ENCODE measurements around the gene ICAM1. TPM values are rescaled to one million over a fixed set of nuclear protein-coding genes. Genes with fewer than 3 reads are reported as not detected.

Gene ICAM1
- total RNA-seq, 2 experiments from 2014 or later, result 35.5 to 37.2 TPM

- ChIA-PET POLR2A (interaction anchor here (1.0 to 1.9 kb wide), 5 partner anchors 17 to 210 kb away, joined by 3 to 6 read pairs (median 5); partner anchors contain the start of genes DNMT1 and PPAN), CTCF (no interaction called here)
- Mint-ChIP-seq H3K27me3 (no peaks in the 10 kb centered on the region), H3K36me3 (ENCODE audit: low read depth) (peaks cover 43% of the 10 kb centered on the region), H3K9me3 (no peaks in the 10 kb centered on the region), H3K4me1 (ENCODE audit: low read depth) (peaks cover 23% of the 10 kb centered on the region), H3K27ac (peak overlapping the region; percentile 95), H3K4me3 (peak overlapping the region; percentile 93)
- no peak for ATAC-seq
- no peak for TF ChIP-seq CTCF (IDR thresholded peaks at IDR 0.05)
- intact Hi-C loops (cut with micrococcal nuclease), result loop anchor here (5.0 kb wide), 1 partner anchor 55 kb away; no protein-coding TSS in a partner anchor
- no peak for DNase-seq
Measured at GRCh38 chr19:10252707-10253106, 18.2 kb upstream of the ICAM1 start.

DNA sequence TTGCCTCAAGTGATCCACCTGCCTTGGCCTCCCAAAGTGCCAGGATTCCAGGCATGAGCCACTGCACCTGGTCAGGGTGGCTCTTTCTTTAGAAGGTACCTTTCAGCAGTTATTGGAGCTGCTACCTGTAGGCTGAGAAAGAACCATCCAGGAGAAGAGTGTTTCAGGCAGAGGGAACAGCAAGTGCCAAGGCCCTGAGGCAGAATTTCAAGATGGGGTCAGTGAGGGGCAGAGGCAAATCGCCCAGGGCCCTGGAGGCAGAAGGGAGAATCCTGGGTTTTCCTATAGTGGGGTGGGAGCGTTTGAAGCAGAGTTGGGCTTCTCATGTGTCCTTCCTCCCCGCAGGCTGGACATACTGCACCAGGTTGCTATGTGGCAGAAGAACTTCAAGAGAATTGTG lies 16.7 kb upstream of the ICAM1 start:
- Mint-ChIP-seq H3K4me1 (ENCODE audit: low read depth) (peaks cover 33% of the 10 kb centered on the region), H3K27ac (peak overlapping the region; percentile 30), H3K27me3 (no peaks in the 10 kb centered on the region), H3K4me3 (peak overlapping the region; percentile 93), H3K9me3 (no peaks in the 10 kb centered on the region), H3K36me3 (ENCODE audit: low read depth) (peaks cover 57% of the 10 kb centered on the region)
- DNase-seq (no peak), ATAC-seq (no peak)
- intact Hi-C loops (cut with micrococcal nuclease), result loop anchor here (5.0 kb wide), 1 partner anchor 57 kb away; no protein-coding TSS in a partner anchor
- CTCF ChIA-PET, result interaction anchor here (1.5 kb wide), 1 partner anchor 138 kb away, joined by 3 read pairs; no protein-coding TSS in a partner anchor
- no peak for TF ChIP-seq CTCF (IDR thresholded peaks at IDR 0.05)
- POLR2A ChIA-PET, result interaction anchor here (1.0 to 1.1 kb wide), 3 partner anchors 10 to 141 kb away, joined by 3 to 4 read pairs (median 3); partner anchors contain the start of gene ICAM1

DNA sequence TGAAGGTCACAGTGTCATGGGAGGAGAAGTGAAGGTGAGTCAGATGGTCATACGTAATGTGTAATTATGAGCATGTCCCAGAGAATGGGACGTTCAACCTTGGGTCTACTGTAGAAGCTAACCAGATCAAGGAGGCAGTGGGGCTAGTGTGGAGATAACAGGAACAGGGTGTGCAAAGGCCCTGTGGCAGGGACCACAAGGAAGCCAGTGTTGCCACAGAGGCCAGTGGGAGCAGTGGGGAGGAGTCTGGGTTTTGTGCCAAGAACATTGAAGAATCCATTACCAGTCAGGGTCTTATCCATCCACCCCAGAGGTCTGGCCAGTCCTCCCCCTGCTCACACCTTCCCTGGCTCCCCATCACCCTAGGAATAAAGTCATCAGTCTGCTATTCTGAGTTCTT lies 15.6 kb upstream of the ICAM1 start:
- Mint-ChIP-seq H3K27ac (no peak overlapping the region), H3K4me1 (ENCODE audit: low read depth) (peaks cover 40% of the 10 kb centered on the region), H3K4me3 (no peak overlapping the region), H3K9me3 (no peaks in the 10 kb centered on the region), H3K36me3 (ENCODE audit: low read depth) (peaks cover 62% of the 10 kb centered on the region), H3K27me3 (no peaks in the 10 kb centered on the region)
- TF ChIP-seq CTCF (IDR thresholded peaks at IDR 0.05), result no peak
- DNase-seq (no peak), ATAC-seq (no peak)
- intact Hi-C loops (cut with micrococcal nuclease), result no loop called here
- ChIA-PET CTCF (interaction anchor here (8.6 kb wide), 1 partner anchor 131 kb away, joined by 168 read pairs; no protein-coding TSS in a partner anchor), POLR2A (interaction anchor here (1.1 kb wide), 2 partner anchors 15 to 142 kb away, joined by 3 to 4 read pairs; partner anchors contain the start of gene ICAM1)

- Mint-ChIP-seq H3K4me1 (ENCODE audit: low read depth) (peaks cover 43% of the 10 kb centered on the region), H3K4me3 (no peak overlapping the region), H3K36me3 (ENCODE audit: low read depth) (peaks cover 63% of the 10 kb centered on the region), H3K27me3 (no peaks in the 10 kb centered on the region), H3K27ac (no peak overlapping the region), H3K9me3 (no peaks in the 10 kb centered on the region)
- ATAC-seq (no peak), DNase-seq (no peak)
- ChIA-PET CTCF (interaction anchor here (1.3 to 8.6 kb wide), 2 partner anchors 15 to 129 kb away, joined by 3 to 168 read pairs; partner anchors contain the start of gene ICAM1), POLR2A (interaction anchor here (0.6 to 1.6 kb wide), 4 partner anchors 15 to 145 kb away, joined by 3 to 7 read pairs (median 3); partner anchors contain the start of genes ICAM1, P2RY11 and RAVER1)
- TF ChIP-seq CTCF (IDR thresholded peaks at IDR 0.05), result no peak
- intact Hi-C loops (cut with micrococcal nuclease), result no loop called here
Measured at GRCh38 chr19:10256551-10256950, 14.4 kb upstream of the ICAM1 start.

DNA sequence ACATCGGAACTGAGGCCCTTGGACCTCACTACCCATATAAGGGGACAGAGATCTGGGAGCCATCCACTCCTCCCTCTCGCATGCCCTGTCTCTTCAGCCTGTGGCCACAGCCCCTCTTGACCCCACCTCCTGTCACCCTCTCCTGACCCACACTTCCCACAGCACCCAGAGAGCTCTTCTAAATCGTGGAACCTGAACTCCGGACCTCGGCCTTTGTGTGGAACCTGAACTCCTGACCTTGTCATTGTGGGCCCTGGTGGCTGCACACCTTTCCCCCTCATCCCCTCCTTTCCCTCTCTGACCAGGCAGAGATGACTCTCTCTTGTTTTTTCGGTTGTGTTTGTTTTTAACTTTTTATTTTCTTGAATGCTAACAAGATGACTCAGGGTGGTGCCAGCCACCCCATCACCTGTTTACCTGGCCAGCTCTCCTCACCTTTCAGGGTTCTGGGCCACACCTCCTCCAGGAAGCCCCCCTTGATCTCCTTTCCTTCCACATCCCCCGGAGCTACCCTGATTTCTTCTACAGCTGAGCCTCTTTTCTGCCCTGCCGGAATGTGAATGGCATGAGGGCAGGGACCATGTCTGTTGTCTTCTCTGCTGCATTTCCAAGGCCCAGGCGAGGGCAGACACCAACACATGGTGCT lies 13.8 kb upstream of the ICAM1 start:
- H3K27ac Mint-ChIP-seq, result peak overlapping the region; percentile 35
- no peak for TF ChIP-seq CTCF (IDR thresholded peaks at IDR 0.05)
- no peaks in the 10 kb centered on the region for H3K9me3 Mint-ChIP-seq
- no peak for DNase-seq
- ChIA-PET CTCF (interaction anchor here (1.3 to 8.6 kb wide), 3 partner anchors 14 to 134 kb away, joined by 3 to 168 read pairs (median 9); partner anchors contain the start of gene ICAM1), POLR2A (interaction anchor here (0.6 to 1.6 kb wide), 5 partner anchors 14 to 770 kb away, joined by 3 to 7 read pairs (median 3); partner anchors contain the start of genes ICAM1, P2RY11 and RAVER1)
- H3K4me3 Mint-ChIP-seq, result no peak overlapping the region
- H3K4me1 Mint-ChIP-seq (ENCODE audit: low read depth), result peaks cover 46% of the 10 kb centered on the region
- no peak for ATAC-seq
- peaks cover 59% of the 10 kb centered on the region for H3K36me3 Mint-ChIP-seq (ENCODE audit: low read depth)
- intact Hi-C loops (cut with micrococcal nuclease), result no loop called here
- no peaks in the 10 kb centered on the region for H3K27me3 Mint-ChIP-seq
